HG03280 (cell line): ENCODE data around the gene RIC1.

Source experiments
- ATAC-seq: cut with Tn5 transposase; IDR thresholded peaks from one replicate; pipeline ENCODE4 v1.9.1; 2021; ENCODE audit warnings: mild to moderate bottlenecking, moderate library complexity; ENCODE audit not compliant: unreplicated experiment

RIC1 gene

DNA sequence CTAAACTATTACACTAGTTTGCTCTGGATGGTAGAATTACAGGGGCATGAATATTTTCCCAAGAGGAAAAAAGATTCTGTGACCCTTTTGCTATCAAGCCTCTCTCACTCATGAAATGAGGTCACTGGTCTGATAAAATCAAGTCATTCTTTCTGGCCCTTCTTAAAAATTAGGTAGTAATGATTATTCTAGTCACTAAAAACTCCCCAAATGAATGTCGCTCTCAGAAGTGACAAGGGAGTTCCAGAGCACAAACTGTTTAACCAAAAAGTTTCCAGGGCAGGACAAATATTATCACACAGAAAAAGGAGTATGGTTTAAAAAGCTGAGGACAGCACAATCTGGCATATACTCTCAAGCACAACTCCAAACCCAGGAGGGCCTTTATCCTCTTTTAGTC, 191.5 kb downstream of the RIC1 start:
- no peak for ATAC-seq

DNA sequence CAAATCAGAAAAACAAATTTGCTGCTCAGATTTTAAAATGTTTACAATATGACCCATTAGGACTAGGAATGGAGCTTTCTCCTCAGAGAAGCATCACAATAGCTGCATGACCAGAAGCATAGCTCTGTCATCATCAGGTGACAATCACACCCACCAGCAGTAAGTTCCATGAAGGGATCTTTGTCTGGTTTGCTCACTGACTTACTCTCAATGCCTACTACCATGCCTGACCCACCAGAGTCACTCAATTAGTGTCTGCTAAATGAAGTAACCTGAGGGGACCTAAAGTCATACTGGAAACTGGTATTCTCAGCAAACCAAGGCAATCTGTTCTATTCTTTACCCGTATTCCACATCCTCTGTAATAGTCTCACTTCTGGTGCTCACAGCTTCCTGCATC, 196.3 kb downstream of the RIC1 start:
- ATAC-seq: no peak
